Inferior parietal cortex (tissue), 1 donor: ENCODE measurements around the gene INAFM2.

Experiments
- DNase-seq: peaks from one replicate; pipeline ENCODE4 v3.0.0-alpha.2; 2016; ENCODE audit errors: extremely low spot score

Gene INAFM2

DNA sequence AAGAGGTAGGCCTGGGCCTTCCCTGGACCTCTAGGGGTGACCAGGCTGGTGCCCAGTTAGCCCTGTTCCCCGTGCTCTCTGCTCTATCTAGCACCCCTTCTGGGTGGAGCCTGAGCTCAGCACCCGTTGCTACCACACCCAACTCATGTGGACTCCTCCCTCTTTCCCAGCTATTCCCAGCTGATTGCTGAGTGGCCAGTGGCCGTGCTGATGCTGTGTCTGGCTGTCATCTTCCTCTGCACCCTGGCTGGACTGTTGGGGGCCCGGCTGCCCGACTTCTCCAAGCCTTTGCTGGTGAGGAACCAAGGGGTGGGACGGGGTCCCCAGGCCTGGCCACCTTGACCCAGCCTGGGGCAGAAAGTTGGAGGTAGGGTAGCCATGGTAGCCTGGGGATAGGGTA lies 40.8 kb downstream of the INAFM2 start:
- no peak for DNase-seq

GRCh38 chr15:40365016-40365415 lies 41.5 kb downstream of the INAFM2 start:
- no peak for DNase-seq

DNA sequence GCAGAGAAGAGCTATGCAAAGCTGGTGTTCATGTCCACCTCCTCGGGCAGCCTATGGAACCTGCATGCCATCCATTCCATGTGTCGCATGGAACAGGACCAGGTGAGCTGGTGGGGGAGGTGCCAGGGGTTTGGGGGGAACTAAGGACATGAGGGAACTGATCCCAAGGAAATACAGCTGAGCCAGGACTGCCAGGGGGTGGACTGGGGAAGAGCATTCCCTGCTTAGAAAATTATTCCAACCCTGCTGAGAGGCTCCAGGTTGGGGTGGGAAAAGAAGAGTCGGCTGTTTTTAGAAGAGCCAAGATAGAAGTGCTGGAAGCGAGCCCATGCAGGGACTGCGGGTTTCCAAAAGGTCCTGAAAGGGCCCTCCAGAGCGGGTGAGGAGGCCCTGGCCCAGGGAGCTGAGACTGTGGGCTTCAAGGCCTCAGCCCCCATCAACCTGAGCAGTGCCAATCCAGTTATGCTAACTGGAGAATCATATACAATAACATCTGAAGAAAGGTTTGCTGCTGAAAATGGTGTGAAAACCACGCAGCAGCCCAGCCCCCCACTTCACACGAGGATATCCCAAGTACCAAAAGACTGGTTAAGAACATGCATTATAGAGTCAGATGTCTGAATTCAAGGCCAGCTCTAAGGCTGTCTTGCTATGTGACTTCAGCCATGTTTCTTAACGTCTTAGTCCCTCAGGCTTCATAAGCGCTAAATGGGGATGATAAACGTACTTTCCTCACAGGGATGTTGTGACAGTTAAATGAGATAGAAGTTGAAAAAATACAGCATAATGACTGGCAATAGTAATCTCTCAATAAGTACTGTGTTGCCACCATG lies 42.3 kb downstream of the INAFM2 start:
- DNase-seq: no peak

DNA sequence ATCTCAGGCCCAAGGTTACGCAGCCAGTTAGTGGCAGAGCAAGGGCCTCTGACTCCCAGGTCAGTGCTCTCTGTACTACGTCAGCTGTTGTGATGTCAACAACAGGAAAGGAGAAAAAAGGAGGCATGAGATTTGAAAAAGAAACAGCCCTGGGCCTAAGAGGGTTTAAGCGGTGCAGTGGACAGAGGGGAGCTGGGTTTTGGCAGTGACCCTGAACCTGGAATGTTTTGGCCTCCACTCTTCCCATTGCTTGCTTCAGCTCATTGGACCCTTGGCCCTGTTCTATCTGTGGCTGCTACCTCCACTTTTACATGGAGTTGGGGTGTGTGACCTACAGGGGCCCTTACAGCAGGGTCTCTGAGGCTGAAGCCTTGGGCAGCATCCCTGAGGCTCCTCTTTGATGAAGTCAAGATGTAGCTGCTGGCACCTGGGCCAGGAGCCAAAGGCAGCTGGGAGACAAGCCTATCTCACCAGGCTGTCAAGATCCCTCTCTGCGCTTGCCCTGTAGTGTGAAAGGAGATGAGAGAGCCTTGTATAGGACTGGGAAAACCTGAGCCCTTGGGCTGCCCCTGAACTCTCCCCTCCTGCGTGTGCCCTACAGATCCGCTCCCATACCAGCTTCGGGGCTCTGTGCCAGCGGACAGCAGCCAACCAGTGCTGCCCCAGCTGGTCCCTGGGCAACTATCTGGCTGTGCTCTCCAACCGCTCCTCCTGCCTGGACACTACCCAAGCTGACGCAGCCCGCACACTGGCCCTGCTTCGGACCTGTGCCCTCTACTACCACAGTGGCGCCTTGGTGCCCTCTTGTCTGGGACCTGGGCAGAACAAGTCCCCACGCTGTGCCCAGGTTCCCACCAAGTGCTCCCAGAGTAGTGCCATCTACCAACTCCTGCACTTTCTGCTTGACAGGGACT lies 43.2 kb downstream of the INAFM2 start:
- DNase-seq: peak; percentile 47

DNA sequence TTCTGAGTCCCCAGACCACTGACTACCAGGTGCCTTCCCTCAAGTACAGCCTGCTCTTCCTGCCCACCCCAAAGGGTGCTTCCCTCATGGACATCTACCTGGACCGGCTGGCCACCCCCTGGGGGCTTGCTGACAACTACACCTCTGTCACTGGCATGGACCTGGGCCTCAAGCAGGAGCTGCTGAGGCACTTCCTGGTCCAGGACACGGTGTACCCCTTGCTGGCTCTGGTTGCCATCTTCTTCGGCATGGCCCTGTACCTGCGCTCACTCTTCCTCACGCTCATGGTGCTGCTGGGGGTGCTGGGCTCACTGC lies 43.8 kb downstream of the INAFM2 start:
- DNase-seq: no peak

GRCh38 chr15:40367686-40368611 lies 44.5 kb downstream of the INAFM2 start:
- DNase-seq: peak; percentile 71

GRCh38 chr15:40368719-40369473 lies 45.4 kb downstream of the INAFM2 start:
- DNase-seq: no peak

DNA sequence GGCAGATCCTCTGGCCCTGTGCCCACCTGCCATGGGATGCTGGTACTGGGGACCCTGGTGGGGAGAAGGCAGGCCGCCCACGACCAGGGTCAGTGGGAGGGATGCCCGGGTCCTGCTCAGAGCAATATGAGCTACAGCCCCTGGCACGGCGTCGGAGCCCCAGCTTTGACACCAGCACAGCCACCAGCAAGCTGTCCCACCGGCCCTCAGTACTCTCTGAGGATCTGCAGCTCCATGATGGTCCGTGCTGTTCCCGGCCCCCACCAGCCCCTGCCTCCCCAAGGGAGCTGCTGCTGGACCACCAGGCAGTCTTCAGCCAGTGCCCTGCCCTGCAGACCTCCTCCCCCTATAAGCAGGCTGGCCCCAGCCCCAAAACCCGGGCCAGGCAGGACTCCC lies 46.0 kb downstream of the INAFM2 start:
- DNase-seq: no peak

DNA sequence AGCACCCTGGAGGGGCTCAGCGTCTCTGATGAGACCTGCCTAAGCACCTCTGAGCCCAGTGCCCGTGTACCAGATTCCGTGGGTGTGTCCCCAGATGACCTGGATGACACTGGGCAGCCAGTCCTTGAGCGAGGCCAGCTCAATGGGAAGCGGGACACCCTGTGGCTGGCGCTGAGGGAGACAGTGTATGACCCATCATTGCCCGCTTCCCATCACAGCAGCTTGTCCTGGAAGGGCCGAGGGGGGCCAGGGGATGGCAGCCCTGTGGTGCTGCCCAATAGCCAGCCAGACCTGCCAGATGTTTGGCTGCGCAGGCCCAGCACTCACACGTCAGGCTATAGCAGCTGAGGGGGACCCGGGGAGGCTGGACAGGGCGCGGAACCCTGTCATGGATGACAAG lies 46.5 kb downstream of the INAFM2 start:
- no peak for DNase-seq

DNA sequence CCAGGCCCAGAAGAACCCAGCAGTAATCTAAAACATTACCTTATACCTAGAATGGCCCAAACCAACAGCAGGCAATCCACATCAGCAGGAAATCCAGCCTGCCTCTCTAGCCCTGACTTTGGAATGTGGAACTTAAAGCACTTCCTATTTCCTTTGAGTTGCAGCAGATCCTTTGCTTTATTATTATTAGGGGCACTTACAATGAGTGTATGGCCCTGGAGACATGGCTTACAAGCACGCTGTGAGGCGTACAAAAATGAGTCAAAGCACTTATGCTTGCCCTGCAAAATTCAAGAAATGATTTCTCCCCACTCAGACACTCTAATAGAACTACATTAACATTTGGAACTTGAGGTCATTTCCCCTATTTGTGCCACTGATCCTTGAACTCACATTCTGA lies 49.5 kb downstream of the INAFM2 start:
- DNase-seq: no peak
